SK-N-MC (cell line): ENCODE data around the gene ANO6.

ENCODE experiments used
- DNase-seq: peaks from one replicate; pipeline ENCODE4 v3.0.0-alpha.2; 2011; ENCODE audit warnings: low read depth, low spot score
- H3K27ac ChIP-seq: fragments of 200-600 bp; sonication (generic); 2 replicates; pipeline ENCODE4 v1.5.1; 2016; ENCODE audit warnings: mixed run types
- H3K36me3 ChIP-seq: fragments of 200-600 bp; sonication (generic); 2 replicates; pipeline ENCODE4 v1.6.1; 2017; ENCODE audit warnings: antibody characterized with exemption, low read length, mixed read lengths; ENCODE audit not compliant: insufficient read depth
- H3K4me3 ChIP-seq: fragments of 200-600 bp; sonication (generic); 2 replicates; pipeline ENCODE4 v1.5.1; 2016
- H3K9ac ChIP-seq: fragments of 200-600 bp; sonication (generic); 2 replicates; pipeline ENCODE4 v1.8.0; 2017; ENCODE audit warnings: mixed run types, mixed read lengths; ENCODE audit not compliant: insufficient read length
- H3K9me3 ChIP-seq: fragments of 200-600 bp; sonication (generic); 2 replicates; pipeline ENCODE4 v1.6.1; 2017; ENCODE audit warnings: low read depth, mild to moderate bottlenecking, antibody characterized with exemption, low read length, moderate library complexity, mixed read lengths
- EZH2 ChIP-seq: fragments of 200-600 bp; sonication (generic); IDR thresholded peaks from one replicate; pipeline ENCODE4 v1.6.1; 2017; ENCODE audit warnings: antibody characterized with exemption
- FOXP2 ChIP-seq: optimal IDR thresholded peaks from 2 replicates; pipeline ENCODE3; 2011; ENCODE audit warnings: mild to moderate bottlenecking, moderate library complexity; ENCODE audit not compliant: insufficient read depth; ENCODE audit errors: extremely low read length, control extremely low read depth
- POLR2AphosphoS5 ChIP-seq: IDR thresholded peaks from 2 replicates; pipeline ENCODE4 v1.6.1; 2012; ENCODE audit warnings: mild to moderate bottlenecking, low read depth, low read length, borderline replicate concordance

Gene ANO6

DNA sequence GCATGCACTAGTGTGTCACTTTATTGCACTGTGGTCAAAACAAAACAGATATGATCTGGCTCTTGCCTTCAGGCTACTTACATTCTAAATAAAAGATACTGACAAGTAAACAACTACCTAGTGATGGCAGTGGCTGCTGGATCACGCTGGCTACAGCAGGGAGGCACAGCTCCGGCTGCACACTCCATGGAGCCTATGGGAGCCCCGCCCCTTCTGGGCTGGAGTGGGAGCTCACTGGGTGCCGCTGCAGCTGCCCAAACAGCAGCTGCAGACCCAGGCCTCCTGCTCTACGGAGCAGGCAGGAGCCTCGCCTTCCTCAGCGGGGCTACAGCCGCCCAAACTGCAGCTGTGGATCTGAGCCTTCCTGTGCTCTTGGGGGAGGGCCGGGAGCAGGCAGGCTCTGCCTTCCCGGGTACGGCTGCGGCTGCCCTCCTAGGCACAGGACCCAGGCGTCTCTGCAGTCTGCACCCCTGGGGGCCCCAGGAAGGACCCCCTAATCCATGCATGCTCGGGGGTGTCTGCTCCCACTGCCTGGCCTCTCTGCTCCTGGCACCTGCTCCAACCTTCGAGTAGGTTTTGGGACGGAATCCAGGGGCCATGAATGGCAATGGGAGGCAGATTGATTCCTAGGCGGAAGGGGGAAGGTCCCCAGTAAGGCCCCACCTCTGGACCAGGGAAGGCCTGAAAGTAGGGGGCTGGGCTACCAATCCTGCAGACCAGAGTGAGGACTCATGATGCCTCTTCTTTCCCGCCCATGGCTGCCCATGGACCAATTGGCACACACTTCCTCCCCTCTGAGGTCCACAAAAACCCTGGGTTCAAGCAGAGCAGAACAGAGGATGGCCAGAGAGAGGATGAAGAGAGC is 253.1 kb downstream of the ANO6 start:
- Histone ChIP-seq H3K27ac (no peak overlapping the region), H3K9ac (no peak overlapping the region), H3K9me3 (no peaks in the 10 kb centered on the region), H3K4me3 (no peak overlapping the region), H3K36me3 (no peaks in the 10 kb centered on the region)
- DNase-seq, result no peak
- no peak for TF ChIP-seq POLR2AphosphoS5
- no peak for TF ChIP-seq FOXP2
- TF ChIP-seq EZH2, result no peak

DNA sequence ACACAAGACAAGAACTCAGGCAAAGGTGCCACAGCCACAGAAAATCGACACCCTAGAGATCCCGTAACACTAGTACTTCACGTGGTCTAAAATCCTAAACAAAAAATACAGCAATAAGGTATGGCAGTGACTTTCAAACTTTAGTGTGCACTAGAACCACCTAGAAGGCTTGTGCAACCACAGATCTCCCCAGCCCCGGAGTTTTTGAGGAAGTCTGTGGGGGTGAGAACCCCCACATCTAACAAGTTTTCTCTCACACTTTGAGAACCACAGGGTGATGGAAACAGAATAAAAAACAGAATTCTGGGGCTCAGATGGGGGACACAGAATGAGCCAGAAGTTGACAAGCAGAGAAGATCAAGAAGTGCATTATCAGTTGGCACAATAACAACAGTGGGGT is 254.0 kb downstream of the ANO6 start:
- no peak overlapping the region for H3K4me3 ChIP-seq
- H3K36me3 ChIP-seq, result no peaks in the 10 kb centered on the region
- no peaks in the 10 kb centered on the region for H3K9me3 ChIP-seq
- TF ChIP-seq POLR2AphosphoS5 (no peak), FOXP2 (no peak), EZH2 (no peak)
- DNase-seq, result no peak
- no peak overlapping the region for H3K27ac ChIP-seq
- H3K9ac ChIP-seq, result no peak overlapping the region

DNA sequence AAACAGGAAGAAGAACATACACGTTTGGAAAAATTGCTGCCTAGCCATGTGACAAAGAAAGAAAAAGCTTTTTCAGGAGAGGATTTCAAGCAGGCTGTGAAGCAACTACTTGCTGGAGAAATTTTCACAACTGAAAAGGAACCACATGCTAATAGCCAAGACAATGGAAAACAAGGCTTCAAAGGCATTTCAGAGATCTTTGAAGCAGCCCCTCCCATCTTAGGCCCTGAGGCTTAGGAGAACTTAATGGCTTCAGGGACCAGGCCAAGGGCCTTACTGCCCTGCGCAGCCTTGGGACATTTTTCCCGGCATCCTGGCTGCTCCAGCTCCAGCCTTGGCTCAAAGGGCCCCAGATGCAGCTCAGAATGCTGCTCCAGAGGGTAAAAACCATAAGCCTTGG is 257.7 kb downstream of the ANO6 start:
- H3K4me3 ChIP-seq, result no peak overlapping the region
- H3K27ac ChIP-seq, result no peak overlapping the region
- no peak for DNase-seq
- H3K9me3 ChIP-seq, result no peaks in the 10 kb centered on the region
- no peak overlapping the region for H3K9ac ChIP-seq
- H3K36me3 ChIP-seq, result no peaks in the 10 kb centered on the region
- TF ChIP-seq FOXP2 (no peak), EZH2 (no peak), POLR2AphosphoS5 (no peak)

DNA sequence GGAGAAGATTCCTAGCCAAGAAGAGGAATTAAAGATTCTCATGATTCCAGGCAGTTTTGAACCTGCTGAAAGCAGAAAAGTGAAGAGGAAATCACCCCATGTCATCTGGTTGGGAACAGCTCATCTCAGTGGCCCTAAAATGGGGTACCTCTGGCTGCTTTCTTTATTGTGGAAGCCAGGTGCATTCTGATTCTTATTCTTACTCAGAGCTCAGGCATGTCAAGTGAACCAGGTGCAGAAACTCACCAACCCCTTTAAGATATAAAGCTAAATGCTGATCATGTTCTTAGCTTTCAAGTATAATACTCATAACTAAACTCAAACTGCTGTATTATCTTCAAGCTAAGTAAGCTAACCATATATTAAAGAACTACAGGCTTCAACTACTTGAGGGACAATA is 259.7 kb downstream of the ANO6 start:
- Histone ChIP-seq H3K9me3 (no peaks in the 10 kb centered on the region), H3K36me3 (no peaks in the 10 kb centered on the region), H3K27ac (no peak overlapping the region), H3K4me3 (no peak overlapping the region), H3K9ac (no peak overlapping the region)
- TF ChIP-seq EZH2, result no peak
- no peak for TF ChIP-seq POLR2AphosphoS5
- TF ChIP-seq FOXP2, result no peak
- no peak for DNase-seq

DNA sequence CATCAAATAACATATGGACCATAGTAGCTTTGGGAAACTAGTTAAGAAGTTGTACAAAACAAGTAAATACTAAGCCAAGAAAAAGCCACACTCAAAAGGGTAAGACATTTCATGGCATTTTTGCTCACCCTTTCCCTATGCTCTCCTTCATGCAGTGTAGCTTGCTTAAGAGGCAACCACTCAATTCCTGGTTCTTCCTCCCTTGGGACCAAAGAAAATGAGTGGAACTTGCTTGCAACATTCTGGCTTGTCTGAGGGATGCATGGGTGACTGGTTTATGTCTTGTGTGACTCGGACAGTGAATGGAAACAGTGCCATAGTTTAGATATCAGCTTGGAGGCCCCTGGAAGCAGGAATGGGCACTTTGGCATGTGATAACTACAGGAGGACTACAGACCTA is 261.6 kb downstream of the ANO6 start:
- Histone ChIP-seq H3K27ac (no peak overlapping the region), H3K36me3 (no peaks in the 10 kb centered on the region), H3K9ac (no peak overlapping the region), H3K4me3 (no peak overlapping the region), H3K9me3 (no peaks in the 10 kb centered on the region)
- TF ChIP-seq EZH2 (no peak), FOXP2 (no peak), POLR2AphosphoS5 (no peak)
- no peak for DNase-seq

DNA sequence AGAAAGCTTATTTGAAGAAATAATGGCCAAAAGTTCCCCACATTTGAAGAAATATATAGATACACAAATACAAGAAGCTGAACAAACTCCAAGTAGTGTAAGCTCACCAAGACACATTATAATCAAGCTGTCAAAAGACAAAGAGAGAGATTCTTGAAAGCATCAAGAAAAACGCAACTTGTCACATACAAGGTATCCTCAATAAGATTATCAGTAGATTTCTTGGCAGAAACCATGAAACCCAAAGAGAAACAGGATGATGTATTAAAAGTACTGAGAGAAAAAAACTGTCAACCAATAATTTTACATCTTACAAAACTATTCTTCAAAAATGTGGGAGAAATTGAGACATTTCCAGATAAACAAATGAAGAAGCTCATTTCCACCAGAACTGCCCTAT is 263.0 kb downstream of the ANO6 start:
- DNase-seq, result no peak
- TF ChIP-seq POLR2AphosphoS5, result no peak
- no peak for TF ChIP-seq EZH2
- no peak for TF ChIP-seq FOXP2
- Histone ChIP-seq H3K4me3 (no peak overlapping the region), H3K9me3 (no peaks in the 10 kb centered on the region), H3K27ac (no peak overlapping the region), H3K9ac (no peak overlapping the region), H3K36me3 (no peaks in the 10 kb centered on the region)

DNA sequence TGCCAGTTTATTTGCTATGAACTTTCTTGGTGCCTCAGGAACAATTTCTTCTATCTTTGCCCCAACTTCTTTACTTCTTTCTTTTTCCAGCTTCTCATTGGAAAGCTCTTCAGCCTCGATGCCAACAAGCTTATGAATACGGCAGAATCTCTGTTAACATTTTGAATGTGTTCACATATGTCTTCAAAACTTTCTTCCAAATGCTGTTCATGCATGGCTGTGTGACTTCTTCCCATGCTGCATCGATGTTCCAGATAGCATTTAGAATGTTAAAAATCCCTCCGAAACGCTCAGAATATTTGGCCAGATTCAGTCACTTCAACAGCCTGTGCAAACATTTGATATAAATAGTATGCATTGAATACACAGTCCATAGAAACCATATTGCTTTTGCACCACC is 265.9 kb downstream of the ANO6 start:
- Histone ChIP-seq H3K36me3 (no peaks in the 10 kb centered on the region), H3K9ac (no peak overlapping the region), H3K27ac (no peak overlapping the region), H3K9me3 (no peaks in the 10 kb centered on the region), H3K4me3 (no peak overlapping the region)
- no peak for DNase-seq
- TF ChIP-seq POLR2AphosphoS5 (no peak), FOXP2 (no peak), EZH2 (no peak)

DNA sequence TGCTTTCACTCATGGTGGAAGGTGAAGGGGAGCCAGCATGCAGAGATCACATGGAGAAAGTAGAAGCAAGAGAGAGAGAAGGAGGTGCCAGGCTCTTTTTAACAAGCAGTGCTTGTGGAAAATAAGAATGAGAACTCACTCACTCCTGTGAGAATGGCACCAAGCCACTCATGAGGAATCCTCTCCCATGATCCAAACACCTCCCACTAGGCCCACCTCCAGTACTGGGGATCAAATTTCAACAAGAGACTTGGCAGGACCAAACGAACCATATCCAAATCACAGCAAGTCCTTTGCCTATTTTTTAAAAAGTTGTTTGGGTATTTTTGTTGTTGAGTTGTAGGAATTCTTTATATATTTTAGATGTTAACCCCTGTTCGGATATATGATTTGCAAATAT is 267.7 kb downstream of the ANO6 start:
- H3K27ac ChIP-seq, result no peak overlapping the region
- H3K9ac ChIP-seq, result no peak overlapping the region
- no peak overlapping the region for H3K4me3 ChIP-seq
- H3K36me3 ChIP-seq, result no peaks in the 10 kb centered on the region
- no peak for DNase-seq
- no peak for TF ChIP-seq POLR2AphosphoS5
- H3K9me3 ChIP-seq, result no peaks in the 10 kb centered on the region
